OCI-LY3 (cell line): ENCODE results near the gene ZNF597.

ENCODE experiments used
- H2AFZ ChIP-seq: fragments of 200-600, 300-600 bp; shearing (Covaris generic); 2 replicates; pipeline ENCODE4 v1.6.0; 2014; ENCODE audit warnings: antibody characterized with exemption, low read depth, low read length
- H3K27ac ChIP-seq: fragments of 200-600, 300-600 bp; sonication (generic); 2 replicates; pipeline ENCODE4 v1.5.1; 2014; ENCODE audit warnings: mild to moderate bottlenecking, low read length, moderate library complexity, mixed read lengths
- H3K27me3 ChIP-seq: fragments of 200-600, 300-600 bp; sonication (generic); 2 replicates; pipeline ENCODE4 v1.6.1; 2014; ENCODE audit warnings: low read depth, low read length, mixed read lengths
- H3K36me3 ChIP-seq: fragments of 200-600, 300-600 bp; sonication (generic); replicated peaks from 2 replicates; pipeline ENCODE3; 2014; ENCODE audit warnings: low read depth, low read length, mixed read lengths
- H3K4me1 ChIP-seq: fragments of 300-600, 200-600 bp; sonication (generic); 2 replicates; pipeline ENCODE4 v1.6.1; 2014; ENCODE audit warnings: low read length, mixed read lengths
- H3K4me2 ChIP-seq: fragments of 200-600, 300-600 bp; sonication (generic); 2 replicates; pipeline ENCODE4 v1.6.1; 2014; ENCODE audit warnings: low read length, mixed read lengths
- H3K4me3 ChIP-seq: fragments of 300-600, 200-600 bp; sonication (generic); 2 replicates; pipeline ENCODE4 v1.5.1; 2014; ENCODE audit warnings: antibody characterized with exemption, mild to moderate bottlenecking, low read length, moderate library complexity
- H3K79me2 ChIP-seq: fragments of 300-600, 200-600 bp; shearing (Covaris generic); 2 replicates; pipeline ENCODE4 v1.6.1; 2014; ENCODE audit warnings: mild to moderate bottlenecking, low read length, mixed read lengths
- H3K9ac ChIP-seq: fragments of 300-600, 200-600 bp; shearing (Covaris generic); 2 replicates; pipeline ENCODE4 v1.6.0; 2014; ENCODE audit warnings: mild to moderate bottlenecking, low read length, moderate library complexity
- H3K9me3 ChIP-seq: fragments of 200-600, 300-600 bp; shearing (Covaris generic); 2 replicates; pipeline ENCODE4 v1.6.1; 2014; ENCODE audit warnings: low read length, mixed read lengths; ENCODE audit not compliant: insufficient read depth
- H4K20me1 ChIP-seq: fragments of 200-600, 300-600 bp; sonication (generic); 2 replicates; pipeline ENCODE4 v1.6.1; 2016; ENCODE audit warnings: low read length, mixed read lengths; ENCODE audit not compliant: insufficient read depth
- EZH2phosphoT487 ChIP-seq: fragments of 200-600 bp; shearing (Covaris generic); IDR thresholded peaks from 2 replicates; pipeline ENCODE4 v1.6.1; 2018; ENCODE audit warnings: antibody characterized with exemption, mixed run types, low read depth
- TF ChIP-seq, protein P1 (sequence below): fragments of 200-600, 300-600 bp; sonication (generic); IDR thresholded peaks from 2 replicates; pipeline ENCODE4 v1.5.1; 2014; ENCODE audit warnings: antibody characterized with exemption, low read length, low read depth

ZNF597 gene

DNA sequence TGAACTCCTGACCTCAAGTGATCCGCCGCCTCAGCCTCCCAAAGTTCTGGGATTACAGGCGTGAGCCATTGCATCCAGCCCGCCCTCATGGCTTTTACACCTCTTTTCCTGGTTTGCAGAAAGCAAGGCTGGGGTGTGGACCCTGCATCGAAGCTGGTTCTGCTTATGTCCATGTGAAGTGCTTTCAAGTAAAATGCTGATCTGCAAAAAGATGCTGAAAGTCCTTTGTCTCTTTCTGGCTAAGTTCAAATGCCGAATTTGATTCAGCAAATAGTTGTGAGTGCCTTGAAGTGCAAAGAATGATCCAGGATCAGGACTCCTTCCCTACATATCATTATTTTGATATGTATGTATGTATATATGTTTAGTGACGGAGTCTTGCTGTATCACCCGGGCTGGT, 17.3 kb upstream of the ZNF597 start:
- peaks cover 16% of the 10 kb centered on the region for H3K4me1 ChIP-seq
- peaks cover 4% of the 10 kb centered on the region for H3K36me3 ChIP-seq
- H4K20me1 ChIP-seq, result peaks cover 38% of the 10 kb centered on the region
- TF ChIP-seq, protein P1, sequence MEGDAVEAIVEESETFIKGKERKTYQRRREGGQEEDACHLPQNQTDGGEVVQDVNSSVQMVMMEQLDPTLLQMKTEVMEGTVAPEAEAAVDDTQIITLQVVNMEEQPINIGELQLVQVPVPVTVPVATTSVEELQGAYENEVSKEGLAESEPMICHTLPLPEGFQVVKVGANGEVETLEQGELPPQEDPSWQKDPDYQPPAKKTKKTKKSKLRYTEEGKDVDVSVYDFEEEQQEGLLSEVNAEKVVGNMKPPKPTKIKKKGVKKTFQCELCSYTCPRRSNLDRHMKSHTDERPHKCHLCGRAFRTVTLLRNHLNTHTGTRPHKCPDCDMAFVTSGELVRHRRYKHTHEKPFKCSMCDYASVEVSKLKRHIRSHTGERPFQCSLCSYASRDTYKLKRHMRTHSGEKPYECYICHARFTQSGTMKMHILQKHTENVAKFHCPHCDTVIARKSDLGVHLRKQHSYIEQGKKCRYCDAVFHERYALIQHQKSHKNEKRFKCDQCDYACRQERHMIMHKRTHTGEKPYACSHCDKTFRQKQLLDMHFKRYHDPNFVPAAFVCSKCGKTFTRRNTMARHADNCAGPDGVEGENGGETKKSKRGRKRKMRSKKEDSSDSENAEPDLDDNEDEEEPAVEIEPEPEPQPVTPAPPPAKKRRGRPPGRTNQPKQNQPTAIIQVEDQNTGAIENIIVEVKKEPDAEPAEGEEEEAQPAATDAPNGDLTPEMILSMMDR, result no peak
- TF ChIP-seq EZH2phosphoT487, result no peak
- no peak overlapping the region for H3K4me2 ChIP-seq
- no peak overlapping the region for H2AFZ ChIP-seq
- H3K9ac ChIP-seq, result no peak overlapping the region
- H3K79me2 ChIP-seq, result peaks cover 83% of the 10 kb centered on the region
- no peak overlapping the region for H3K4me3 ChIP-seq
- no peaks in the 10 kb centered on the region for H3K27me3 ChIP-seq
- H3K9me3 ChIP-seq, result no peaks in the 10 kb centered on the region
- no peak overlapping the region for H3K27ac ChIP-seq

DNA sequence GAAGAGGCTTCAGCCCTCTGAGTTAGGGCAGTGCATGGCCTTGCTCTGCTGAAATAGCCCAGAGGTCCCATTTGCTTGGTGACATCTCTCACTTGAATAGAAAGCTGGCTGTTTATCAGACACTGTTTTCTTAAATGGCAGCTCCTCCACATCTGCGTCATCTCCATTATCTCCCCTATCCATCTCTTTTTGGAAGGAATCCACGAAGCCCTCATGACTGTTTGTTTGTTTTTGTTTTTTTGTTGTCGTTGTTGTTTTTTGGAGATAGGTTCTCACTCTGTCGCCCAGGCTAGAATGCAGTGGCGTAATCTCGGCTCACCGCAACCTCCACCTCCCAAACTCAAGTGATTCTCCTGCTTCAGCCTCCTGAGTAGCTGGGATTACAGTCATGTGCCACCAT, 16.8 kb upstream of the ZNF597 start:
- no peak overlapping the region for H3K9ac ChIP-seq
- TF ChIP-seq, protein P1, result no peak
- no peak for TF ChIP-seq EZH2phosphoT487
- H3K27ac ChIP-seq, result no peak overlapping the region
- peaks cover 16% of the 10 kb centered on the region for H3K4me1 ChIP-seq
- peaks cover 79% of the 10 kb centered on the region for H3K79me2 ChIP-seq
- no peaks in the 10 kb centered on the region for H3K36me3 ChIP-seq
- H4K20me1 ChIP-seq, result peaks cover 34% of the 10 kb centered on the region
- no peak overlapping the region for H2AFZ ChIP-seq
- no peaks in the 10 kb centered on the region for H3K27me3 ChIP-seq
- no peaks in the 10 kb centered on the region for H3K9me3 ChIP-seq
- H3K4me2 ChIP-seq, result no peak overlapping the region
- H3K4me3 ChIP-seq, result no peak overlapping the region

DNA sequence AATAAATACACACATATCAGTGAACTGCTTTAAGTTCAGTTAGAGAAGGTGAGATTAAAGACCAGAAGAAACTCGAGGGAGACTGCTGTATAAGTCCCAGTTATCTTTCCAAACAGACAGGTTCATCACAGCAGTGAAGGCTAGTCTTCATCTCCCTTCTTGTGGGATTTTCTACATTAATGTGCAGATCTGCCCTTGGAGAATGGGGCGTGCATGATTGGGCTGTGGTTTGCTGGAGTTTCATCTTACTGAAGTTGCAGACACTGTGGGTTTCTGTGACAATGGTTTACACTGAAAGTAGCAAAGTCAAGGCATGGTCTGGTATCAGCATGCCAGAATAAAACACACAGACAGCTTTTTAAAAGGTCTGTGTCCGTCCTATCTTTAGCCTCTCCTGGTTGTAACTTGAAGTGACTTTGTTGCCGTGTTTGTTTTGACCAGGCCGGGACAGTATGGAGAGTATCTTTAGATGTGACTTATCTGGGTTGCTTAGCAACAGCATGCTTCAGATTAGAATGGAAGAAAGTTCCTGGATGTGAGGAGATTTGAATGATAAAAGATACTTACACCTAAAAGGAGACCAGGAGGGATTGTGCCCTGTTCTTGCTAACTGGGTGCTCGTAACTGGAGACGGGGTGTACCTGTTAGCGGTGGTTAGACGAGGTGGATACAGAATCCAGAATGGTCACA, 16.2 kb upstream of the ZNF597 start:
- Histone ChIP-seq H3K4me1 (peaks cover 16% of the 10 kb centered on the region), H3K4me3 (peak overlapping the region; percentile 97), H3K9ac (peak overlapping the region; percentile 96), H3K4me2 (peak overlapping the region; percentile 98), H3K36me3 (no peaks in the 10 kb centered on the region), H4K20me1 (peaks cover 32% of the 10 kb centered on the region), H2AFZ (no peak overlapping the region), H3K27ac (peak overlapping the region; percentile 18), H3K27me3 (no peaks in the 10 kb centered on the region), H3K79me2 (peaks cover 73% of the 10 kb centered on the region), H3K9me3 (no peaks in the 10 kb centered on the region)
- TF ChIP-seq, protein P1, result no peak
- no peak for TF ChIP-seq EZH2phosphoT487

DNA sequence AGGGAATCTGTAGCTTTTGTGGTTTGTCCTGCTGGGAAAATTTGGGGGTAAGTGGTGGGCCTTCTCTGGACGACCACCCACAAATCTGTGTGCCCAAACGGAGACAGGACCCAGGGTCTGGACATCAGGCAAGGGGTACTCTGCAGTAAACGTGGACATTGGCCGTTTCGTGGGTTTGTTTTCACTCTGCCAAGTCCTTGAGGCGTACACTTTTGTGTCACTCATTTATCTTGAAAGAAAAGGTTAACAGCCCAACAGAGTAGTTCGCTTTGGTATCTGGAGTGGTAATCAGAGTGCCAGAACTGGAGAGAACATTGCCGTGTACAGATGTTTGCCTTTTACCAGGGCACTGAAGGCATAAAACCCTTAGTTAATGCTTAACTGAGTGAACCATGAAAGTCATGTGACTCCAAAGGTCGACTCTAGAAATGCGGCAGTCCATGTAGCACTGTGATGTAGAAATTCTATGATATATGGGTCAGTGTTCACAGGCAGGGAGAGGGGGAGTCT, 15.6 kb upstream of the ZNF597 start:
- TF ChIP-seq EZH2phosphoT487, result no peak
- TF ChIP-seq, protein P1, result no peak
- Histone ChIP-seq H3K4me1 (peaks cover 14% of the 10 kb centered on the region), H3K9ac (peak overlapping the region; percentile 96), H4K20me1 (peaks cover 27% of the 10 kb centered on the region), H3K27me3 (no peaks in the 10 kb centered on the region), H3K9me3 (no peaks in the 10 kb centered on the region), H3K27ac (peak overlapping the region; percentile 59), H3K4me2 (peak overlapping the region; percentile 98), H2AFZ (no peak overlapping the region; the same call in 1 of the 2 replicates), H3K79me2 (peaks cover 66% of the 10 kb centered on the region), H3K36me3 (no peaks in the 10 kb centered on the region), H3K4me3 (peak overlapping the region; percentile 97)
